Common myeloid progenitor, CD34-positive (primary cell): Measurements from ENCODE around the gene ESR1.
A peak's percentile ranks its signal among the peaks of the same experiment; 100 is the strongest.

Experiments used
- CTCF ChIA-PET: fragments of 350-600 bp; sonication (Branson Sonifier 250); formaldehyde crosslinking; loops from one replicate; lab custom pipeline; 2021; ENCODE audit warnings: antibody characterized with exemption; lab: Charles Lee
- POLR2A ChIA-PET: fragments of 350-600 bp; sonication (Branson Sonifier 250); formaldehyde crosslinking; loops from one replicate; lab custom pipeline; 2021; ENCODE audit warnings: antibody characterized with exemption; lab: Charles Lee
- DNase-seq, 3 donors: peaks; one replicate each; pipeline versions ENCODE4 v3.0.0 to v3.0.0-alpha.2; 2013
- H3K27ac ChIP-seq, 2 experiments: 1 replicate in 1 of 2; 2 replicates in 1 of 2; pipeline ENCODE4 v1.7.0; 2013; ENCODE audit warnings: inconsistent platforms in 2 of 2, low read length in 2 of 2, mild to moderate bottlenecking in 2 of 2, low read depth in 1 of 2, moderate library complexity in 1 of 2; ENCODE audit not compliant: severe bottlenecking in 2 of 2, insufficient read depth in 1 of 2, poor library complexity in 1 of 2
- H3K27me3 ChIP-seq, 5 experiments: replicated peaks in 2 of 5; 1 replicate in 3 of 5; 2 replicates in 2 of 5; pipeline versions ENCODE4 v1.6.1 to v1.7.0; 2013; ENCODE audit warnings: low read length in 4 of 5, mild to moderate bottlenecking in 2 of 5, moderate library complexity in 2 of 5, inconsistent platforms in 1 of 5; ENCODE audit not compliant: insufficient read depth in 5 of 5, control insufficient read depth in 4 of 5
- H3K36me3 ChIP-seq, 4 experiments: 1 replicate in 2 of 4; 2 replicates in 2 of 4; pipeline versions ENCODE4 v1.6.1 to v1.7.0; 2013; ENCODE audit warnings: low read length in 3 of 4, control low read depth in 1 of 4, mild to moderate bottlenecking in 1 of 4; ENCODE audit not compliant: control insufficient read depth in 4 of 4, insufficient read depth in 4 of 4
- H3K4me1 ChIP-seq, 4 experiments: 1 replicate in 3 of 4; 2 replicates in 1 of 4; pipeline versions ENCODE4 v1.6.1 to v1.7.1; 2013; ENCODE audit warnings: low read length in 3 of 4, mild to moderate bottlenecking in 3 of 4, control low read depth in 1 of 4, inconsistent platforms in 1 of 4, moderate library complexity in 1 of 4; ENCODE audit not compliant: control insufficient read depth in 4 of 4, insufficient read depth in 4 of 4; ENCODE audit errors: control extremely low read depth in 1 of 4
- H3K4me3 ChIP-seq, 7 experiments: 1 replicate in 4 of 7; 2 replicates in 3 of 7; pipeline versions ENCODE4 v1.5.1 to v1.7.0; 2013; ENCODE audit warnings: mild to moderate bottlenecking in 7 of 7, low read length in 6 of 7, moderate library complexity in 6 of 7, inconsistent platforms in 2 of 7, low read depth in 2 of 7, control low read depth in 1 of 7; ENCODE audit not compliant: insufficient read depth in 4 of 7, control insufficient read depth in 1 of 7; ENCODE audit errors: extremely low read depth in 1 of 7
- H3K9me3 ChIP-seq, 5 experiments: 1 replicate in 4 of 5; 2 replicates in 1 of 5; pipeline versions ENCODE4 v1.6.1 to v1.7.1; 2013; ENCODE audit warnings: low read length in 4 of 5, mild to moderate bottlenecking in 2 of 5, inconsistent platforms in 1 of 5, low read depth in 1 of 5, moderate library complexity in 1 of 5; ENCODE audit not compliant: control insufficient read depth in 4 of 5, insufficient read depth in 2 of 5; ENCODE audit errors: control extremely low read depth in 1 of 5
- WGBS: methylation state at CpG from one replicate; pipeline ENCODE4 v1.1.5; 2013; ENCODE audit not compliant: insufficient coverage; 5-methylcytosine and 5-hydroxymethylcytosine counted together

Gene ESR1

GRCh38 chr6:151917531-151918329, 110.2 kb downstream of the ESR1 start:
- no peak for DNase-seq
- 88% methylated on average over 1 of the region's 6 CpGs for WGBS
- no peak overlapping the region for H3K27ac ChIP-seq
- CTCF ChIA-PET: no interaction called here
- H3K9me3 ChIP-seq: peaks cover 0 to 11% (median 0%) of the 10 kb centered on the region in 5 experiments
- no peak overlapping the region for H3K4me3 ChIP-seq
- POLR2A ChIA-PET: no interaction called here
- H3K27me3 ChIP-seq: no peaks in the 10 kb centered on the region
- H3K36me3 ChIP-seq: no peaks in the 10 kb centered on the region
- H3K4me1 ChIP-seq: no peaks in the 10 kb centered on the region

GRCh38 chr6:151940307-151940706, 132.8 kb downstream of the ESR1 start:
- Histone ChIP-seq H3K4me3 (no peak overlapping the region), H3K4me1 (no peaks in the 10 kb centered on the region), H3K27ac (no peak overlapping the region), H3K27me3 (no peaks in the 10 kb centered on the region), H3K36me3 (no peaks in the 10 kb centered on the region), H3K9me3 (no peaks in the 10 kb centered on the region)
- DNase-seq: no peak
- WGBS: no CpG with 5 or more reads among the region's 3 CpGs
- ChIA-PET CTCF (no interaction called here), POLR2A (no interaction called here)

- ChIA-PET CTCF (interaction anchor here (1.1 kb wide), 1 partner anchor 12 kb away, joined by 4 read pairs; no protein-coding TSS in a partner anchor), POLR2A (no interaction called here)
- no peak overlapping the region for H3K27ac ChIP-seq
- WGBS: 0% methylated on average over 2 of the region's 3 CpGs
- peaks cover 0 to 9% (median 6%) of the 10 kb centered on the region in 4 experiments for H3K4me1 ChIP-seq
- H3K27me3 ChIP-seq: no peaks in the 10 kb centered on the region
- H3K36me3 ChIP-seq: no peaks in the 10 kb centered on the region
- no peak overlapping the region for H3K4me3 ChIP-seq
- peaks cover 0 to 3% (median 0%) of the 10 kb centered on the region in 5 experiments for H3K9me3 ChIP-seq
- DNase-seq: peak; percentile 31 to 77 (median 56)
Observed at GRCh38 chr6:151948002-151948743, 140.7 kb downstream of the ESR1 start.

- WGBS: no CpG with 5 or more reads among the region's 2 CpGs
- Histone ChIP-seq H3K4me1 (peaks cover 0 to 10% (median 8%) of the 10 kb centered on the region in 4 experiments), H3K9me3 (no peaks in the 10 kb centered on the region), H3K4me3 (no peak overlapping the region), H3K27ac (no peak overlapping the region), H3K36me3 (no peaks in the 10 kb centered on the region), H3K27me3 (peaks cover 0 to 4% (median 0%) of the 10 kb centered on the region in 5 experiments)
- POLR2A ChIA-PET: no interaction called here
- CTCF ChIA-PET: interaction anchor here (0.6 kb wide), 1 partner anchor 20 kb away, joined by 3 read pairs; no protein-coding TSS in a partner anchor
- peak in 1 of 3 donors; percentile 10 for DNase-seq
Observed at GRCh38 chr6:151958332-151958731, 150.8 kb downstream of the ESR1 start.

GRCh38 chr6:151959086-151959485, 151.6 kb downstream of the ESR1 start:
- DNase-seq: no peak
- Histone ChIP-seq H3K36me3 (no peaks in the 10 kb centered on the region), H3K4me3 (no peak overlapping the region), H3K4me1 (peaks cover 0 to 10% (median 8%) of the 10 kb centered on the region in 4 experiments), H3K27ac (no peak overlapping the region), H3K9me3 (no peaks in the 10 kb centered on the region), H3K27me3 (peaks cover 0 to 4% (median 0%) of the 10 kb centered on the region in 5 experiments)
- 80% methylated on average over 2 of the region's 3 CpGs for WGBS
- ChIA-PET CTCF (no interaction called here), POLR2A (no interaction called here)

- WGBS: 63% methylated on average over 5 of the region's 5 CpGs
Observed at GRCh38 chr6:151961809-151962208, 154.3 kb downstream of the ESR1 start.

More at GRCh38 chr6:151961809-151962208, 154.3 kb downstream of the ESR1 start:
- CTCF ChIA-PET: interaction anchor here (1.6 kb wide), 1 partner anchor 18 kb away, joined by 6 read pairs; no protein-coding TSS in a partner anchor
- Histone ChIP-seq H3K4me1 (peaks cover 0 to 10% (median 8%) of the 10 kb centered on the region in 4 experiments), H3K4me3 (peak overlapping the region in 1 of 7 experiments; percentile 37), H3K36me3 (no peaks in the 10 kb centered on the region), H3K27me3 (peaks cover 0 to 4% (median 0%) of the 10 kb centered on the region in 5 experiments), H3K9me3 (no peaks in the 10 kb centered on the region), H3K27ac (no peak overlapping the region)
- POLR2A ChIA-PET: no interaction called here
- peak in 1 of 3 donors; percentile 1 for DNase-seq
